Dermis microvascular lymphatic vessel endothelial cell (primary cell): Measurements from ENCODE around the gene PTPN2. TPM values are rescaled to one million over a fixed set of nuclear protein-coding genes. Genes with fewer than 3 reads are reported as not detected.
A peak's percentile ranks its signal among the peaks of the same experiment; 100 is the strongest.
"Not testable (repeated sequence)": the region's sequence is repeated elsewhere in the genome, so short reads cannot be mapped to it uniquely, and the experiment has no call there.

Experiments used
- DNase-seq, 2 donors: peaks; one replicate each; pipeline versions ENCODE4 v3.0.0 to v3.0.0-alpha.2; 2010; ENCODE audit warnings: low read depth in 2 of 2
- total RNA-seq: library from RNA; depleted of rRNA; stranded (reverse); fragments of >200 nt; gene quantifications from 2 replicates; pipeline ENCODE4 v1.2.1, GENCODE V29; 2014

Gene PTPN2
- 13.5 and 15.6 TPM in 2 replicates for total RNA-seq

DNA sequence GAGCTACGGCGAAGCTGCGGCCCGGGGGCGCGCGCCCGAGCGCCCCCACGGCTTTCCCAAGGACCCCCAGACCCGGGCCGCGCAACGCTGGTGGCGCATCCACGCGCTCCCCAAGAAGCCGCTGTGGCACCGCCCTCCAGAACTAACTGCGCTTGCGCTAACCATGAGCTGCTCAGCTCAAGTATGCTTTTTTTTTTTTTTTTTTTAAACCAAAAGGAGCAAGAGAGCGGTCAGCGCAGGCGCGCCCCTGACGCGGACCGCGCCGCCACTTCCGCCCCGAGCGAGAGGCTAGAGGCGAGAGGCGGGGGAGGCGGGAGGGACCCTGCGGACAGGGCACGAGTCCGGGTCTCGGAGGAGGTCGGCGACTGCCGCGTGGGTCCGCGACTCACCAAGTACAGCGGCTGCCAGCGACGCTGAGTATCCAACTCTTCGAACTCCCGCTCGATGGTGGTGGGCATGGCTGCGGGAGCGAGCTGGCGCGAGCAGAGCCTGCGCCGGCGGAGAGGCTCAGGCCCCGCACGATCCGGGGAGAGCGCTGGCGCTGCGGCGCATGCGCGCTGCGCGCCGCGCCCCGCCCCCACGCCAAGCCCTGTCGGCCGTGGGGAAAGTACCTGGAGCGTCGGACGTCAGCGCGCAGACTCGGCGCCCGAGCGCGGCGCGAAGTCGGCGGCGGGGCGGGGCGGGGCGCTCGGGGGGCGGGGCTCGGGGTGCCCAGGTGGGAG is at the start of gene PTPN2:
Gene PTPN2 (minus strand): TSS at position 554 of the 722 bp plus-strand sequence. CDS start 96 bp downstream, at position 458.
- DNase-seq, result peak; percentile 89 to 96

DNA sequence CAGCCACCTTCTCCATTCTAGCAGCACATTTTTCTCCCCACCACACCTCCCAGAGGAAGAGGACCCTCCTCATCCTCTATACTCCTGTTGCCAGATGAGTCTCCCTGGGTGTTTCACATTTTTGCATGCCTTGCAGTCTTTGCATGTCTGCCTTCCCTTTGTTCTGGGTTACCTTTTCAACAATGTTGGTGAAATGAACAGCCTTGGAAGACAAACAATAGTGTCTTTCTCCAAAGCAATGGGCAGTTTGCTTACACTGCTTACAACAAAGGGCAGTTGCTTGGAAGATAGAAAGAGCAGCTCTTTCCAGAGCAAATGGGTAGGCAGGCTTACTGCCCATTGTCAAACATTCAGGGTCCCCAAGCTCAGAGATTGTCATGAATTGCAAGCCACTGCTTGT is 49.3 kb upstream of the PTPN2 start:
- no peak for DNase-seq

DNA sequence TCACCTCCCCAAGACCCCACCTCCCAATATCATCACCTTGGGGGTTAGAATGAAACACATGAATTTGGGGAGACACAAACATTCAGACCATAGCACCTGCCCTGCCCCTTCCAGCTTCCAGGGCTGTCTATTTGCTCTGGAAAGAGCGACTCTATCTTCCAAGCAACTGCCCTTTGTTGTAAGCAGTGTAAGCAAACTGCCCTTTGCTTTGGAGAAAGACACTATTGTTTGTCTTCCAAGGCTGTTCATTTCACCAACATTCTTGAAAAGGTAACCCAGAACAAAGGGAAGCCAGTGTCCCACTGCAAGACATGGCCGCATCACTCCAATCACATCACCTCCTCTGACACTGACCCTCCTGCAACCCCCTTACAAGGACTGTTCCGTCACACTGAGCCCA is 46.9 kb upstream of the PTPN2 start:
- no peak for DNase-seq

GRCh38 chr18:12930376-12930775 is 46.3 kb upstream of the PTPN2 start:
- no peak for DNase-seq

- DNase-seq, result no peak
Observed at GRCh38 chr18:12929477-12930083, 45.5 kb upstream of the PTPN2 start.

DNA sequence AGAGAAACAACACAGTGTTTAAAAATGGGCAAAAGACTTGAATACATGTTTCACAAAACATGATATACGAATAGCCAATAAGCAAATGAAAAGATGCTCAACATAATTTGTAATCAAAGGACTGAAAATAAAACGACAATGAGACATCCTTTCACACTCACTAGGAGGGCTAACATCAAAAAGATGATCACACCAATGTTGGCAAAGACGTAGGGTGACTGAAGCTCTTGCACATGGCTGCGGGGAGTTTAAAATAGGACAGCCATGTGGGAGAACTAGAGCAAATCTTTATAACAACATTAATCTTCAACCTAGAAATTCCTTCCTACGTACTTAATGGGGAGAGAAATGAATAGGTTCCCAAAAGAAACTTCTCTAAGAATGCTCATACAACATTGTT is 44.6 kb upstream of the PTPN2 start:
- DNase-seq, result no peak

- no peak for DNase-seq
Observed at GRCh38 chr18:12928206-12928605, 44.2 kb upstream of the PTPN2 start.

- no peak for DNase-seq
Observed at GRCh38 chr18:12924616-12925015, 40.6 kb upstream of the PTPN2 start.

DNA sequence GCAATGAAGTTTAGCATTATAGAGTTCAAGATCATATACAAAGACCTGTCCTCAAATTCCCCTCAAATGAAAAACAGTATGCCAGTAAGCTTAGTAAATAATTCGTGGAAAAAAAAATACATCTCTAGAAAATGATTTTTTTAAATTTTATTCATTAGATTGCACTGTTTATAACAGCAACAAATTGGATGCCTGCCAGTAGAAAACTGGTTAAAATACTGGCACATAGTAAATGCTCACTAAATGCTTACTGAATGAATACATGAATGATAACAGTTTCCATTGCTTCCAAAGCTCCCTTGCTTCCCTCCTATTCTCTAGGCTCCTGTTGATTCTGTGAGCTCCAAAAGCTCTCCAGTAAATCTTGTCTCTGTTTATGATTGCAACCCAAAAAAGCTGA is 38.2 kb upstream of the PTPN2 start:
- no peak for DNase-seq

GRCh38 chr18:12921178-12921577 is 37.1 kb upstream of the PTPN2 start:
- DNase-seq, result no peak

DNA sequence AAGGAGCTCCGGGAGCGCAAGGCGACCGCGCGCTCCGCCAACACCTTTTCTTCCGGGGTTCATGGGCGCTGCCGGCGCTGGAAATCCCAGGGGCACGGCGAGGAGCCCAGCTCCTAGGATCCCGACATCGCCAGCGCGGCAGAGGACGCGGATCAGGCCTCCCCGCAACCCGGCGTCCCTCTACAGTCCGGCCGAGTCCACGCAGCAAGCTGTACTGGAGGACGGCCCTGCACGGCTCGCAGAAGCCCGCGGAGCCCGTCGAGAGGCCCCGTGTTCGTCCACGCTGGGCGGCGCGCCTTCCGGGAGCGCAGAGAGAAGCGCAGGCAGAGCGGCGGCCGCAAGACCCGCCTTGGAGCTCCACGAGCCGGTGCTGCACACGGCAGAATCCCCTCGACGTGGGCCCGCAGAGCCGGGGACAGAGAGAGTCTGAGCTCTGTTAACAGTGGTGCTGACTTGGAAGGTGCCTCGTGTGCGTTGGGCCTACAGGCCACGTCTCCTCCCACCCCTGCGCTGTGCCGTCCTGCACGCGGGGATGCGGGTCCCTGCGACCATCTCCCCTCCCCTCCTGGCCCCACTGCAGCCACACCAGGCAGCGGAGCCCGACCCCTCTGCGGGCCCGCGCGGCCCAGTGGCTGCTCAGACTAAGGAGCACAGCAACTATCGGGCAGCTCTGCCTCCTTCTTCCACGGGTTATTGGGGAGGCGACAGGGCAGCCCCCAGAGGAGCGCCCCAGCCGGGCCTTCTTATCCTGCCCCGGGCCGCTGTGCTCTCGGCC is 28.1 kb upstream of the PTPN2 start:
- no peak for DNase-seq

DNA sequence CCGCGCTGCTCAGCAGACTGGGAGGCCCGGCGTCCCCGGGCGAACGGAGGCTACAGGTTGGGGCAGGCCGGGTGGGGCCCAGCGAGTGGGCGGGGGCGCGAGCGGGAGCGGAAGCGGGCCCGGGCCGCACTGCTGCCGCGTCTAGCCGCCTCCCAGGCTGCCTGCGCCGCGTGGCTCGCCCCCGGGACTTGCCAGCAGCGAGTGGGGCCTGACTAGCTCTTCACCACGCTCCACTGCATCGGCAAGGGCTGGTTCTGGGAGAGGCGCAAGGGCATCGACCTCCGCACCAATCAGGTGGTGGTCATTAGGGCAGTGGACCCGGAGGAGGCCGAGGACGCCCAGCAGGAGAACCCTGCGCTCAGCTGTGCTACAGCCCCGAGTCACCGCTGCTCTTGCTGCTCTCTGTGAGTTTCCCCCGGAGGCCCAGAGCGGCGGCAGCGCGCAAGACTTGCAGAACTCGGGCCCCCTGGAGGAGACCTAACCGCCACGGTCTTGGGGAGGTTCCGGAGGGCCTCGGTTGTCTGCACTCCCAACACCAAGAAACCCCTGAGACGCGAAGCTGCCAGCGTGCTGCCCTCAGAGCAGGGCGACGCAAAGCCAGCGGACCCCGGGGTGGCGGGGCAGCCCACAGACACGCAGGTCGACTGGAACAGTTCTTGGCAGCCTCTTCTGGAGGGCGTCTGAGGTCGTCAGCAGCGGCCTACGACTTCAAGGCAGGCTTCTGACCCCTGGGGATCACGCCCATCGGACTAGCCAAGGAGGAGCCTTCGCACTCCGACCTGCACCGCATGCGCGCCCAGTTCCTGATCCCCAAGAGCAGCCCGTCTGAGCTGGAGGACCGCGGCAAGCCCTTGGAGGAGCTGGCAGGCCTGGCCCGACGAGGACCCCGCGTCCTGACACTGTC is 27.2 kb upstream of the PTPN2 start:
- peak in 1 of 2 donors; percentile 21 for DNase-seq

GRCh38 chr18:12908706-12909105 is 24.7 kb upstream of the PTPN2 start:
- peak in 1 of 2 donors; percentile 24 for DNase-seq

GRCh38 chr18:12907258-12907925 is 23.4 kb upstream of the PTPN2 start:
- peak; percentile 59 to 69 for DNase-seq

DNA sequence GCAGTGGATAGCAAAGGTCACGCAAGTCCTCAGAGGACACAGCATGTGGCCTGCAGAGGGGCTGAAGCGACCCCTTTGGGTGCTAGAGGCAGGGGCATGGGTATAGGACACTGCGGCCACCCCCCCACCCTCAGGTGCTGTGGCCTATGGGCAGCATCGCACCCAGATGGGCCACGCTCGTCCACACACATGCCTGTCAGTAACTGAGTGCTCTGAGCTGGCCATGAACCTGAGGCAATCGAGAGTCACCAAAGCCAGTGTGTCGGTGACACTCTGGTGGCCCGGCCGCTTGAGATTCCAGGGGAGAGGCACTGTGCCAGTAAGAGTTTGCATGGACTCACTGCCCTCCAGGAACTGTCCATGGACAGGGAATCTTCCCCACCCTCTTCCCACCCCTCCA is 22.7 kb upstream of the PTPN2 start:
- DNase-seq, result no peak

- no peak for DNase-seq
Observed at GRCh38 chr18:12906119-12906518, 22.1 kb upstream of the PTPN2 start.

DNA sequence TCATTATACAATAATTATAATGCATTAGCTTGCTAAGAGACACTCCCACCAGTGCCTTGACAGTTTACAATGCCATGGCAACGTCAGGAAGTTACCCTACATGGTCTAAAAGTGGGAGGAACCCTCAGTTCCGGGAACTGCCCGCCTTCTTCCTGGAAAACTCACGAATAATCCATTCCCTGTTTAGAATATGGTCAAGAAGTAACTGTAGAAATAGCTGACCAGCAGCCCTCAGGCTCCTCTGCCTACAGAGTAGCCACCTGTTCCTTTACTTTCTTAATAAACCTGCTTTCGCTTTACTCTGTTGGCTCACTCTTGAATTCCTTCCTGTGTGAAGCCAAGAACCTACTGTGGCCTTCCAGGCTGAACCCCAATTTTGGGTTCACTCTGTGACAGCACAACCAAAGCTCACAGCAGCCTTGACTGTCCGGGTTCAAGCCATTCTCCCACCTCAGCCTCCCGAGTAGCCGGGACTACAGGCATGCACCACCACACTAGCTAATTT is 20.0 kb upstream of the PTPN2 start:
- peak in 1 of 2 donors; percentile 28 for DNase-seq

GRCh38 chr18:12901208-12901607 is 17.2 kb upstream of the PTPN2 start:
- not testable (repeated sequence) for DNase-seq

- not testable (repeated sequence) for DNase-seq
Observed at GRCh38 chr18:12896784-12897333, 12.8 kb upstream of the PTPN2 start.

DNA sequence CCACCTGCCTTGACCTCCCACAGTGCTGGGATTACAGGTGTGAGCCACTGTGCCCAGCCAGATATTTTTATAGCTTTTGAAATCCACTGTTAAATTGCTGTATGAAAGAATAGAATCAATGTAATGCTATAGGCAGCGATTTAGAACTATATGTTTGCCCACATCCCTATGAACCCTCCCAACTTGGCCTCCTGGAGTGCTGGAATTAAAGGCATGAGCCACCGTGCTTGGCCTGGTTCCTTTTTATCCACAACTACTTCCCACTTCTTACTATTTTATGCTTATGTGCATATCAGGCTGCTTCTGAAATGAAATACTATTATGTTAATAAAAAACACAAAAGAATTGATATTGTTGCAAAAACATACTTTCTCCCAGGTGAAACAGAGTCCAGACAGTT is 11.6 kb upstream of the PTPN2 start:
- DNase-seq, result no peak
